ENCODE results near the gene CRTAP. TPM values are rescaled to one million over a fixed set of nuclear protein-coding genes. Genes with fewer than 3 reads are reported as not detected.

The CRTAP gene
- total and polyA plus RNA-seq, 3 donors from 2014 or later: 70.2 to 151 (median 123) TPM

- 80 to 81% methylated on average over 4 to 5 of the region's 5 CpGs for WGBS, 2 donors
- H3K27me3 ChIP-seq: no peaks in the 10 kb centered on the region
- H3K4me3 ChIP-seq: no peak overlapping the region
- intact Hi-C loops (cut with DNase I; ENCODE audit: low total_unique reads): no loop called here
- H3K27ac ChIP-seq: no peak overlapping the region
- no peak for DNase-seq
- TF ChIP-seq POLR2A (IDR thresholded peaks at IDR 0.05): no peak
- TF ChIP-seq, protein P1, sequence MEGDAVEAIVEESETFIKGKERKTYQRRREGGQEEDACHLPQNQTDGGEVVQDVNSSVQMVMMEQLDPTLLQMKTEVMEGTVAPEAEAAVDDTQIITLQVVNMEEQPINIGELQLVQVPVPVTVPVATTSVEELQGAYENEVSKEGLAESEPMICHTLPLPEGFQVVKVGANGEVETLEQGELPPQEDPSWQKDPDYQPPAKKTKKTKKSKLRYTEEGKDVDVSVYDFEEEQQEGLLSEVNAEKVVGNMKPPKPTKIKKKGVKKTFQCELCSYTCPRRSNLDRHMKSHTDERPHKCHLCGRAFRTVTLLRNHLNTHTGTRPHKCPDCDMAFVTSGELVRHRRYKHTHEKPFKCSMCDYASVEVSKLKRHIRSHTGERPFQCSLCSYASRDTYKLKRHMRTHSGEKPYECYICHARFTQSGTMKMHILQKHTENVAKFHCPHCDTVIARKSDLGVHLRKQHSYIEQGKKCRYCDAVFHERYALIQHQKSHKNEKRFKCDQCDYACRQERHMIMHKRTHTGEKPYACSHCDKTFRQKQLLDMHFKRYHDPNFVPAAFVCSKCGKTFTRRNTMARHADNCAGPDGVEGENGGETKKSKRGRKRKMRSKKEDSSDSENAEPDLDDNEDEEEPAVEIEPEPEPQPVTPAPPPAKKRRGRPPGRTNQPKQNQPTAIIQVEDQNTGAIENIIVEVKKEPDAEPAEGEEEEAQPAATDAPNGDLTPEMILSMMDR (IDR thresholded peaks at IDR 0.05): no peak
- H3K36me3 ChIP-seq (ENCODE audit: low read depth, missing control alignments): no peaks in the 10 kb centered on the region
- H3K9me3 ChIP-seq: no peaks in the 10 kb centered on the region
- no peaks in the 10 kb centered on the region for H3K4me1 ChIP-seq
These were observed 9.2 kb downstream of the CRTAP start for GRCh38 chr3:33122991-33123390.

- intact Hi-C loops (cut with DNase I; ENCODE audit: low total_unique reads): no loop called here
- no peaks in the 10 kb centered on the region for H3K4me1 ChIP-seq
- no peak overlapping the region for H3K27ac ChIP-seq
- DNase-seq: no peak
- H3K9me3 ChIP-seq: no peaks in the 10 kb centered on the region
- WGBS, 2 donors: 82 to 100% methylated on average over 1 of the region's 1 CpG
- H3K36me3 ChIP-seq (ENCODE audit: low read depth, missing control alignments): no peaks in the 10 kb centered on the region
- TF ChIP-seq, protein P1 (IDR thresholded peaks at IDR 0.05): no peak
- TF ChIP-seq POLR2A (IDR thresholded peaks at IDR 0.05): no peak
- H3K4me3 ChIP-seq: no peak overlapping the region
- no peaks in the 10 kb centered on the region for H3K27me3 ChIP-seq
These were observed 10.8 kb downstream of the CRTAP start for GRCh38 chr3:33124638-33125037.

- Histone ChIP-seq H3K4me3 (no peak overlapping the region), H3K4me1 (no peaks in the 10 kb centered on the region), H3K27ac (no peak overlapping the region), H3K36me3 (ENCODE audit: low read depth, missing control alignments) (no peaks in the 10 kb centered on the region), H3K9me3 (no peaks in the 10 kb centered on the region), H3K27me3 (no peaks in the 10 kb centered on the region)
- 89 to 90% methylated on average over 3 of the region's 3 CpGs for WGBS, 2 donors
- intact Hi-C loops (cut with DNase I; ENCODE audit: low total_unique reads): no loop called here
- no peak for DNase-seq
- no peak for TF ChIP-seq POLR2A (IDR thresholded peaks at IDR 0.05)
- TF ChIP-seq, protein P1 (IDR thresholded peaks at IDR 0.05): no peak
These were observed 12.0 kb downstream of the CRTAP start for GRCh38 chr3:33125840-33126239.

DNA sequence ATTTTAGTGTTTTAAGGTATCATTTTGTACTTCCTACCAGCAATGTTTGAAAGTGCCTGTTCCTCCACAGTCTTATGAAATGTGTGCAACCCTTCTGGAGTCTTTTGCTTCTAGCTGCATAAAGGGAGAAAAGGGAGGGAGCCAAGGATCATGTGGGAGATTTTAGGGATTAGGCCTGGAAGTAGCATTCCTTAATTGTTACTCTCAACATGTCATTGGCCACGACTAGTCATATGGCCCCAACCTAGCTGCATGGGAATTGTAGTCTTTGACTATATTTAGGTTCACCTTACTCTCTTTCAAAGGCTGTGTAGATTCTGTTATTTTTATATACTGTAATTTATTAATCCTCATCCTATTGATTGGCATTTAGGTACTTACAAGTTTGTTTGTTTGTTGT lies 14.9 kb downstream of the CRTAP start:
- TF ChIP-seq, protein P1 (IDR thresholded peaks at IDR 0.05): no peak
- TF ChIP-seq POLR2A (IDR thresholded peaks at IDR 0.05): no peak
- intact Hi-C loops (cut with DNase I; ENCODE audit: low total_unique reads): no loop called here
- DNase-seq: no peak
- WGBS, 2 donors: 59 to 86% methylated on average over 1 of the region's 1 CpG
- H3K27me3 ChIP-seq: no peaks in the 10 kb centered on the region
- H3K27ac ChIP-seq: no peak overlapping the region
- no peaks in the 10 kb centered on the region for H3K4me1 ChIP-seq
- no peaks in the 10 kb centered on the region for H3K36me3 ChIP-seq (ENCODE audit: low read depth, missing control alignments)
- H3K4me3 ChIP-seq: no peak overlapping the region
- H3K9me3 ChIP-seq: no peaks in the 10 kb centered on the region

DNA sequence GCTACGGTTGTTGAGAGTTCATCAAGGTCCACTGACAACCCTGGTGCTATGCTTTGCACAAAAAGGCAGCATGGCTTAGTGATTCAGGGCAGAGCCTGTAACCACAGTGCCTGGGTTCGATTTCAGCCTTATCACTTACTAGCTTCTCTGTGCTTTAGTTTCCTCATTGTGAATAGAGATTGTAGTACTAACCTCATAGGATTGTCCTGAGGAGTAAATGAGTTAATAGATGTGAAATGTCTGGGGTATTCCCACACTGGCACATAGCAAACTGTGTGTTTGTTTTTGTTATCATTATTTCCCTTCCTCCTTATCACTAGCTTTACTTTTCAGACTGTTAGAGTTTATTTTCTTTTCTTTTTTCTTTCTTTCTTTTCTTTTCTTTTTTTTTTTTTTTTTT lies 16.3 kb downstream of the CRTAP start:
- H3K27me3 ChIP-seq: no peaks in the 10 kb centered on the region
- WGBS, 2 donors: 73 to 85% methylated on average over 2 of the region's 2 CpGs
- no peak overlapping the region for H3K4me3 ChIP-seq
- no peak for DNase-seq
- no peaks in the 10 kb centered on the region for H3K4me1 ChIP-seq
- no peaks in the 10 kb centered on the region for H3K9me3 ChIP-seq
- TF ChIP-seq, protein P1 (IDR thresholded peaks at IDR 0.05): no peak
- no peak for TF ChIP-seq POLR2A (IDR thresholded peaks at IDR 0.05)
- intact Hi-C loops (cut with DNase I; ENCODE audit: low total_unique reads): loop anchor here (5.0 kb wide), 1 partner anchor 242 kb away; no protein-coding TSS in a partner anchor
- no peak overlapping the region for H3K27ac ChIP-seq
- H3K36me3 ChIP-seq (ENCODE audit: low read depth, missing control alignments): no peaks in the 10 kb centered on the region

All from testis (tissue), 3 donors.